Activated CD4-positive, CD25-positive, alpha-beta regulatory T cell treated with anti-CD3 and anti-CD28 coated beads, Interleukin-2, amount 50 U/mL, for 24 hours (primary cell): Measurements from ENCODE around the gene ZG16.

Experiments used
- ATAC-seq, 2 donors: fragments of 150-1000 bp; cut with Tn5 transposase; one replicate each; pipeline ENCODE4 v1.10.0; 2021; ENCODE audit warnings: mild to moderate bottlenecking in 1 of 2, moderate library complexity in 1 of 2

Gene ZG16

GRCh38 chr16:29810699-29811169 lies 32.7 kb downstream of the ZG16 start:
- ATAC-seq: no peak

GRCh38 chr16:29811170-29811895 lies 33.3 kb downstream of the ZG16 start:
- peak; percentile 30 to 41 for ATAC-seq

GRCh38 chr16:29811896-29812665 lies 34.0 kb downstream of the ZG16 start, which contains the start of gene PRRT2:
Gene PRRT2, plus strand, starts transcription at chr16:29812193. Its CDS starts 862 bp downstream, at chr16:29813055.
- ATAC-seq: no peak

GRCh38 chr16:29812754-29813643 lies 34.9 kb downstream of the ZG16 start:
- ATAC-seq: no peak

- no peak for ATAC-seq
These were observed 35.8 kb downstream of the ZG16 start for GRCh38 chr16:29813644-29814562.

- ATAC-seq: no peak
These were observed 36.5 kb downstream of the ZG16 start for GRCh38 chr16:29814592-29814991.

GRCh38 chr16:29815032-29815721 lies 37.1 kb downstream of the ZG16 start:
- peak in 1 of 2 donors; percentile 1 for ATAC-seq

GRCh38 chr16:29815793-29816693 lies 38.0 kb downstream of the ZG16 start, which contains the start of gene PAGR1:
Gene PAGR1, plus strand, starts transcription at chr16:29816152. Its CDS starts 374 bp downstream, at chr16:29816526.
- ATAC-seq: peak; percentile 76 to 79

GRCh38 chr16:29816694-29817441 lies 38.8 kb downstream of the ZG16 start:
- ATAC-seq: peak; percentile 14 to 18

GRCh38 chr16:29818082-29818481 lies 40.0 kb downstream of the ZG16 start:
- no peak for ATAC-seq

GRCh38 chr16:29819506-29819905 lies 41.5 kb downstream of the ZG16 start:
- no peak for ATAC-seq

- ATAC-seq: no peak
These were observed 42.2 kb downstream of the ZG16 start, which contains the start of gene MVP for GRCh38 chr16:29820271-29820701. Gene MVP, plus strand, starts transcription at chr16:29820462. Its CDS starts 10,088 bp downstream, at chr16:29830550.

GRCh38 chr16:29820730-29821642 lies 42.9 kb downstream of the ZG16 start:
- ATAC-seq: peak; percentile 18 to 34

- no peak for ATAC-seq
These were observed 43.6 kb downstream of the ZG16 start for GRCh38 chr16:29821643-29822115.

- no peak for ATAC-seq
These were observed 46.6 kb downstream of the ZG16 start for GRCh38 chr16:29824589-29825144.

- peak; percentile 65 to 74 for ATAC-seq
These were observed 47.3 kb downstream of the ZG16 start for GRCh38 chr16:29825145-29826044.
